DMS53 (cell line): ENCODE measurements around the gene DOK4.
A peak's percentile ranks its signal among the peaks of the same experiment; 100 is the strongest.

Experiments
- DNase-seq: peaks from one replicate; lab custom pipeline; 2025; lab: John Stamatoyannopoulos, UW

DOK4 gene

DNA sequence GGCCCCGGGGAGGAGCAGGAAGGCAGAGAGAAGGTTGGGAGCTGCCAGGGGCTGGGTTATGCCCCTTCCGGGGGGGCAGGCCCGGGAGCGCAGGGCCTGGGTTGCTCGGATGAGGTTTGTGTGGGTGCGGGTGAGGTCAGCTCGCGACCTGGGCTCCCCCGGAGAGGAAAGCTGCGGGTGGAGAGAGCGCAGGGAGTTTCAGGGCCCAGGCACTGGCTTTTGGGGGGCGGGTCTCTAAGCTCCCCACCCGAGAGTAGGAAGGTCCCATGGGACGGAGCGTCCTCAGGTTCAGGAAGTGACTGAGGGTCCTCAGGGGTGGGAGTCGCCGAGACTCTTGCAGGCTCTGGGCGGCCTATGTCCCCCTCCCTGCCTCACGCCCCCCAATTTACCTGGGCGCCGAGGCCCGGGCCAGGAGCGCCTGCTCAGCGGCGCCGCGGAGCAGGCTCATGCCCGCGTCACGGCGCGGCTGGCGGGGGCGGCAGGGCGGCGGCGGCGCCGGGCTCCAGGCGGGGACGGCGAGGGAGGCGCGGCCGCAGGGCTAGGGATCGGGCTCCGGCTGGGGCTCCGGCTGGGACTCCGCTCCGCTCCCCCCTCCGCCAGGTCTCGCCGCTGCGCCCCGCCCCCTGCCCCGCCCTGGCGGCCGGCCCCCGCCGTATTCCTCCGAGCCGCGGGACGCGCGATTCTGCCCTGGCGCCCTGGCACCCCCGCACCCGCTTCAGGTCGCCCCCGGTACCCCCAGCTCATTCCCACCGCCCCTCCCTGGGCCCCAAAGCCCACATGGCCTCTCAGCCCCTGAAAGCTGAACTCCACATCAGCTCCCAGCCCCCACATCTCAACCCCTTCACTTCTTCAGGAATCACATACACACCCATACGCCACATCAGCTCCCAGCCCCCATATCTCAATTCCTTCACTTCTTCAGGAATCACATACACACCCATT is at the start of gene DOK4:
DOK4 (minus strand) TSS at position 578 of the 942 bp plus-strand sequence. CDS start 6,986 bp downstream, outside the sequence.
- DNase-seq: peak; percentile 91

DNA sequence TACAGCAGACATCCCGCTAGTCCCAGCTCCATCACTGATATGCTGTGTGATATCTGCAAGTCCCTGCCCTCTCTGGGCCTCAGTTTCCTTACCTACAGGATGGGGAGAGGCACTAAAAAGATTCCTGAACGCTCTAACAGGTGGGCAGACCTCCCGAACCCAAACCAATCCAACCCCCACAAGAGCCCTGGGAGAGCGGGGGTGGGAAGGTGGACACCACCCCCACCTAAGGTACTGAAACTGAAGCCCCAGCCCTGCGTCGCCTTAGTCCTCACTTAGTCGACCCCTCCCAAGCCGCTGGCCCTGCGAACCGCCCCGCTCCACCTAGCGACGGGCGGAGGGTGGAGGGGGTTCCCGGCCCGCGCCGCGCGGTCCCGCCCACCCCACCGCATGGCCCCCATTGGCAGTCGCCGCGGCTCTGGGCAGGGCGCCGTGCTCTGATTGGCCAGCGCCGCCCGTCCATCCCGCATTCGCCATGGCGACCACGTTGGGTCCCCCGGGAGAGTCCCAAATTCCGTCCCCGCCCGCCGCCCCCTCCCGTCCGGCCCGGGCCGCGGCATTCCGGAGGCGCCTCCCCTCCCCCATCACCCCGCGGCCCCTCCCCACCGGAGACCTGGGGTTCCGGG is 49.5 kb upstream of the DOK4 start:
- DNase-seq: peak; percentile 91

DNA sequence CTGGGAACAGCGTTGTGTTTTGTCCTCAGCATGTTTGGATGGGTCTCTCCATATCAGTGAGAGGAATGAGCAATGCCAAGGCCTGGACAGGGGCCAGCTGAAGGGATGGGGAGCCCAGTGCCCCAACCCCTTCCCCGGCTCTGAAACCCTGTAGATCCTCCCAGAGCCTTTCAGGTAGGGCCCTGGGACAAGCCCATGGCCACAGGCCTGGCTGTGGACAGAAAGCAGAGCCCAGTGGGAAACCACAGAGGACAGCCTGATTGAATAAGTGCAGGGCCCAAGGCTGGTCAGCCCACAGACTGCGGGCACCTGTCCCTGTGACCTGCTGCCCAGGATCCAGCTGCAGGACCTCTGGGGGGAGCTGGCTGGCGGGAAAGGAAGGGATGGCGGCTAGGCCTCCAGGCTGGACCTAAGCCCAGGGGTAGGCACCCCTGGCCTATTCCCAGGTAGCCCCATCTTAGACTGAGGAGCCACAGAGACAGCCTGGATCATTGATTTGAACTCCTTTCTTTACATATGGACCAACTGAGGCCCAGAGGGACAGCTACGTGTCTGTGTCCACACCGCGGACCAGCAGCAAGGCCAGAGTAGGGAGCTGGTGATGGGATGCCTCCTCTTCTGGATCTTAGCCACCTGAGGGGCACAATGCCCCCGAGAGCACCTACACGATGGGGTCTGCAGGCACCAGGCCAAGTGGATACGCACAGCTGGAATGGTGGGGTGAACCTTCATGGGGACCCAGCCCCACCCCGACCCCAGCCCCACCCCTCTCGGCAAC is 48.8 kb upstream of the DOK4 start:
- no peak for DNase-seq

DNA sequence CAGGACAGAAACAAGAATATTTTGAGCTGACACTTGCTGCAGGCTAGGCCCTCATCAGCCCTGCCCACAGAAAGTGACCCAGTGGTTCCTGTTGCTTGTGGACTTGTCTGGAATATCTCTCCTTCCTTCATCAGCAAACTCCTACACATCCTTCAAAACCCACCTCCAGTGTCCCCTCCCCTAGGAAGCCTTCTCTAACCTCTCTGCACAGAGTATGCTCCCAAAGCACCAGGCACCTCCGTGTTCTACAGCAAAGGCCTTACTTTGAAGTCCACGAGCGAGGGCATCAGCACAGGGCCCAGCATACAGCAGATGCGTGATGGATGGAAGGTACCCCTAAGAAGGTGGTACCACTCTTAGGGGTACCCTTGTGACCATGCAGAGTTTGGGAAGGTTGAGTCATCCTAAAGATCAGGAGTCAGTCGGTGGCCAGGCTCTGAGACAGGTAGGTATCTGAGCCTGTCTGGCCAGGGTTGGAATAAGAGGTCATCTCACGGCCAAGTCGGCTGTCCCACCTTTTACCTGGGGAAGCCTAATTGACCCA is 48.1 kb upstream of the DOK4 start:
- no peak for DNase-seq

DNA sequence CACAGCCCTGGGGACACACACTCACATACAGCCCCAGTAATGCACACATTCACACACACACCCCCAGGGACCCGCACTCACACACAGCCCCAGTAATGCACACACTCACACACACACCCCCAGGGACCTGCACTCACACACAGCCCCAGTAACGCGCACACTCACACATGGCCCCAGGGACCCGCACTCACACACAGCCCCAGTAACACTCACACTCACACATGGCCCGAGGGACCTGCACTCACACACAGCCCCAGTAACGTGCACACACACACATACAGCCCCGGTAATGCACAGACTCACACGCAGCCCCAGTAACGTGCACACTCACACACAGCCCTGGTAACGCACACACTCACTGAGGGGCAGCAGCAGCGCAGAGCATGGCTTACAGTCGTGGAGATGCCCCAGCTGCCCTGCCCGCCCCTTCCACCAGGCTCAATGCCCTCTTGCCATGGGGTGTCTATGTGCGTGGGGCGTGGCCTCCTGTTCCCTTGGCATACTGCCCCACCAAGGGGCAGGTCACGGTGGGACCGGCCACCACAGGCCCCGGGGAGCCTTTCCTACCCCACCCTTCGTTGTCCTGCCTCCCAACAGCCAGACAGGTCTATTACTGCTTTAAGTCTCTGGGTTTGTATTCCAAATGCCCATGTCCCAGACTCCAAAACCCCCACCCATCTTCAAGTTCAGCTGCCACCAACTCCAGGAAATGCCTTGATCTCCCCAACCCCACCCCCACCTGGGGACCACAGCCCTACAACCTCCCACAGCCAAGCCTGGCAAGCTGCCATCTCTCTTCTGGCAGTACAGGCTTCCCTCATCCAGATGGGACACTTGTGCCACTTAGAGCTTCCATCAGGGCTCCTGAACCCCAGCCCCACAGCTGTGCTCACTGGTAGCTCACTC is 47.4 kb upstream of the DOK4 start:
- DNase-seq: no peak

DNA sequence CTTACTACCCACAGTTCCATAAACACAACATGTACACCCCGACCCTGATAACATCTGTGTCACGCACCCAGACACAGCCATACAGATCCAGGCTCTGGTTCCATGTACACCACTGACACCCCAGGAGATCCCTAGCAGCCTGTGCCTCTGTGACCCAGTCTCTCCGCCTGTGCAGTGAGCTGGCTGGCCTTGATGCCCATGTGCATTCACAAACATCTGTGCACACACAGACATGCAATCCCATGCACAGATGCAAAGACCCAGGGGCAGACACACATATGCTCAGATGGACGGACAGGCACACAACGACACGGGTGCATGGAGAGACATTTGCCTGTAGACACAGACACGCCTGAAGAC is 46.0 kb upstream of the DOK4 start:
- DNase-seq: no peak

DNA sequence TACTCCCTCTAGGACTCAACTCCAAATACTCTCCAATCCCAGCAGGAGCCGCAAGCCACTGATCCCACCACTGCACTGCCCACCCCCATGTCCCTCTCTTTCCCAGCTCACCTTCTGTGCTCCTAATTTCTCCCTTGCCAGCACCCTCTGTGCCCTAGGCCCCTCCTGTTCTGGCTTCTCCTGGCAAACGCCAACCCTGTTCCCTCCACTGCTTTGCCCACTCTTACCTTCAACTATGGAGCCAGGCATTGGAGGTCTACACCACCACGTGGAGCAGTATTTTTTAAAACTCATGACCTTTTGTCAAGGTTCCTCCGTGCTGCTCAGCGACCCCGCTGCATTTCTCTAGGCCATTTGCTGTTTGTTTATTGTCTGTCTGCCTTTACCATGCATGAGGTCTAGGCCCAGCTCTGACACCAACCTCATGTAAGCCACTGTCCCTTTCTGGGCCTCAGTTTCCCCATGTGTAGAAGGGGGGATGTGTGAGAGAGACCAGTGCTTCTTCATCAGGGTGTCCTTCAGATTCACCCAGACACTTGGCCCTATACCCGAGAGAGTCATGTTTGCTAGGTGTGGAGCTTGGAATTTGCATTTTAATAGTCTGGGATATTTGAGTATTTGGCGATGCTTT is 45.5 kb upstream of the DOK4 start:
- DNase-seq: no peak

DNA sequence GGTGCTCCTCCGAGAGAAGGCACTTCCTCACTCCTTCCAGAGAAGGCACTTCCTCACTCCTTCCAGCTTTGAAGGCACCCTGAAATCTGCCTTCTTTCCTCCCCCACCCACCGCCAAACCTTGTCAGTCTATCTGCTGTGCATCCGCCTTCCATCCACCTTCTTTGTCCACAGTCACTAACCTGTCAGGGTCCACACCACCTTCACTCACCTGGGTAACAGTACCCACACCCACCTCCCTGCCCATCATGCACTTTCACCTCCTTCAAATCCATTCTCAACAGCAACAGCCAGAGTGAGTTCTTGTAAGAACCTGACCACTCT is 44.9 kb upstream of the DOK4 start:
- DNase-seq: no peak

DNA sequence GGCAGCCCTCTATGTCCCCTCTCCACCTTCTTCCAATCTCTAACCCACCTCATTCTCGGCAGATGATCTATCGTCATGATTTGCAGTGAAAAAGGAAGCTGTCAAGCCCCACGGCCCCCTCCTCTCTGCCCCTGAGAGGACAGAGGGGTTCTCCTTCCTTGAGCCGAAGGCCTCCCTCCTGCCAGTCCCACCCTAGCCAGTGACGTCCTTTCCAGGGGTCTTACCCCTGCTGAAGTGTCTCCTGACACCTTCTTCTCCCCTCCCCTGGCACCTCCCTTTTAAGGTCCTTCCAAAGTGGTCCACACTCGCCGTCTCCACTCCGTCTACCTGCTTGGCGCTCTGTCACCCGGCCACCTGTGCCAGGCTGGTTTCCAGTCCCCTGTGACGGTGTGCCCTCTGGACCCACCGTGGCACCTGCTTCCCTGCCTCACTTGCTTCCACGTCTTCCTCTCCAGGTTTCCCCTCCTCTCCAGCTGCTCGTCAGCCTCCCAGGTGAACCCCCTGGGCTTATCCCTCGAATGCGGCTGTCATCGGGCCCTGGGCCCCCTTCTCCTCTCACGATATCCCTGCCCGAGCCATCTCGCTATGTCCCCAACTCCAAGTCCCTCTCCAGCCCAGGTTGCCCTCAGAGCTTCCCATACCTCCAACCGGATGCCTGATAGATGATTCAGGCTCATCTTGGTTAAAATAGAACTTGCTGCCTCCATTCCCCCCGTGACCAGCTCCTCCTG is 44.4 kb upstream of the DOK4 start:
- no peak for DNase-seq

DNA sequence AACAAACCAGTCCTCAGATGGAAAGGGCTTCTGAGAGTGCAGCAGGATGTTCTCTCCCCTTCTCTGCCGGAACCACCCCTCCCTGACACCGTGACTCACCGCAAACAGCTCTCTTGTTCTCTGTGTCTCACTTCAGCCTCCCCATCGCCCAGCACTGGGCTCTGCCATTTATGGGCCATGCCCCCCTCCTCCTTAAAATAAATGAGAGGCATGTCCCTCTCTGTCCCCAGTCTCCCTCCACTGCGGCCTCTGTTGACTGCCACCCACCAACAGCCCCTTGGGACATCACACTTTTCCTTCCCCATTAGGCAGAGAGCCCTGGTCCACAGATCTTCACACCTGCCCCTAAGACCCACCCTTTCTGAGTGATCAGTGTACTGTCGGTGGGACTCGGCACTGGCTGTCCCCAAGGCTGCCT is 43.8 kb upstream of the DOK4 start:
- DNase-seq: peak; percentile 84

DNA sequence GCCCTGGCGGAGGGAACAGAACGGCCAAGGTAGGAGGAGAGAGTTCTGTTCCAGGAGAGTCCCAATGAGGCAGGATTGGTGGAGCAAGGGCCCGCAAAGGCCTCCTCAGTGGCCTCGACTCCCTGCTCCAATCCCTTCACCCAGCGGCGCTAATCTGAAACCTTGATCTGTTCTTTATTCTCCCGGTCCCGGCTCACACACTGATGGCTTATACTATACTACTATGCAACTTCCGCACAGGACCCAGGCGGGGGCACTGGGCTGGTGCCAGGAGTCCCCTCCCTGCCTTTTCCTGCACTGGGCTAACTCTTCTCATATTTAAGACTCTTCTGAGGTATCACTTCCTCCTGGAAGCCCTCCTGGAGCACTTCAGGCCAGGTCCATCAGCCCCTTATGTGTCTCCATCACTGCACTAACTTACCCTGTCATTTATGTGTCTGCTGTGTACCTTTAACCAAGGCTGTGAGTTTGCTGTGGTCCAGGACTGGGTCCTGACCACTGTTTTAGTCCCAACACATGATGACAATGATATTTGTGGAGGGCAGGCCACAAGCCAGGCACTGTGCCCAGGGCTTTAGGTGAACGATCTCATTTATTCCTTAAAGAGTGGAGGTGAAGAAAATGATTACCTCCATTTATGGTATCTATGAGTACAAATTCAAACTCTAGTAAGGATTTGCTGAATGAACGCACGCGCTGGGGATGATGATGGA is 43.3 kb upstream of the DOK4 start:
- DNase-seq: no peak

DNA sequence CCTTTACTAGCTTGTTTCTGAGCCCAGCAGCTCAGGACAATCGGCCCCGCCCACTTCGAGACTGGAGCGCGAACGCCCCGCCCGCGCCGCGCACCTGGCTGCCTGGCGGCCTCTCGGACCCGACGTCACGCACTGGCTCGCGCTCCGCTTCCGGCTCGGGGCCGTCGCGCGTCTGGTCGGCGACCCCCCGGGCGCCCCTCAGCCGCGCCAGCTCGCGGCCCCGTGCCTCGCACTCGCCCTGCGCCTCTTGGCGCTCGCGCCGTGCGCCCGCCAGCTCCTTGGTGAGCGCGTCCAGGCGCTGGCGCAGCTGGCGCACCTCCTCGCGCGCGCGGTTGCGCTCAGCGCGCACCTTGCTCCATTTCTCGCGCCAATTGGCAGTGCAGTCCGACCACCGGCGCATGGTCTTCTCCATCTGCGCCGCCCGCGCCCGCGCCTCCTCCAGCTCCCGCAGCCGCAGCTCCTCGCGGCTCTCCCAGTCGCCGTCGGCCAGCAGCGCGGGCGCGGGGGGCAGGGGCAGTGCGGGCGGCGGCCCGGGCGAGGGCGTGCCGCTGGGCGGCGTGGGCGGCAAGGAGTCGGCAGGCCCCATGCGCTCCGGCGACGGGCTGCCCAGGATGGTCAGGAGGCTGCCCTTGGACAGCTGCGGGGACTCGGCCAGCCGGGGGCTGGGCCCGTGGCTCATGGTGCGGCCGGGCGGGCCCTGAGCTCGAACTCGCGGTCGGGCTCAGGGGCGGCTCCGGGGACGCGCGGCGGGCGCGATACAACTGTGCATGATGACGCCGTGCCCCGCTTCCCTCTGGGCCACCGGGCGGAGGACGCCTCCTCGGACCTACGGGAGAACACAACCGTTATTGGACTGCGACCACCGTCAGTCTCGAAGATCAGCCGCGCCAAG is 42.5 kb upstream of the DOK4 start:
- no peak for DNase-seq

DNA sequence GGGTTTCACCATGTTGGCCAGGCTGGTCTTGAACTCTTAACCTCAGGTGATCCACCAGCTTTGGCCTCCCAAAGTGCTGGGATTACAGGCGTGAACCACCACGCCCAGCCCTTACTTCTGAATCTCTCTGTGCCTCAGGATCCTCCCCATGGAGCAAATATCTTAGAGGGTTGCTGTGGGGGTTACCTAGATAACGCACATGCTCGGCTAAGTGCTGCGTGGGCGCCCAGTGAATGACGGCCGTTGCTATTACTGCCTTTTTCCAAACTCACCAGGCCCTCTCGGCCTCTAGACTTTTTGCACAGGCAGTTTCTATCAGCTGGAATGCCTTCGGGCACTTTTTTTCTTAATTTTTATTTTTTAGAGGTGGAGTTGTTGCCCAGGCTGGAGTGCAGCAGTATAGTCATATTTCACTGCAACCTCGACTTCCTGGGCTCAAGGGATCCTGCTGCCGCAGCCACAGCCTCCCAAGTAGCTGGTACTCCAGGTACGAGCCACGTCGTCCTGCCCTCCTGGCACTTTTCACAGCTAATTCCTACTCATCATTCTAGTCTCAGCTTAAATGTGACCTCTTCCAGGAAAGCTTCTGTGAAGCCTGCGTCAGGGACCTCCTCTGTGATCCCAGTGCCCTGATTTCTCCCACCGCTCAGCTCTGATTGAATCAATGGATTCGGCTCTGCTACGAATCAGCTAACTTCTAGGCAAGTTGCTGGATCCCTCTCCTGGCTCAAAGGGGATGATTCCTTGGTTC is 41.5 kb upstream of the DOK4 start:
- no peak for DNase-seq

DNA sequence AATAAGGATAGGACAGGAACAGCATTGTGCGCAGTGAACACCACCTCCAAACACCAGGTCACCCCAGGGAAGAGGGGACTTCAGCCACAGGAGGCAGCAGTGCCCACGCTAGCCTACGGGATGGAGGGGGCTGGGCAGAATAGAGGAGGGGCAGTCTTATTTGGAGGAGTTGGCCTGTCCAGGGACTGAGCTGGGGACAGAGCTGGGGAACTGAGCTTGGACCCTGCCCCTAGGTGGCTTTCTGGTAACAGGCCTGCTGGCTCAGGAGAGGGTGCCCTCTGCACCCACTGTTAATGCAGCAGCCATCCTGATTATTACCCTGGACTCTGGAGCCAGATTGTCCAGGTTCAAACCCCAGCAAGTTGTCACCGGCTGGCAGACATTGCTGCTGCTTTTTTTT is 40.7 kb upstream of the DOK4 start:
- no peak for DNase-seq

DNA sequence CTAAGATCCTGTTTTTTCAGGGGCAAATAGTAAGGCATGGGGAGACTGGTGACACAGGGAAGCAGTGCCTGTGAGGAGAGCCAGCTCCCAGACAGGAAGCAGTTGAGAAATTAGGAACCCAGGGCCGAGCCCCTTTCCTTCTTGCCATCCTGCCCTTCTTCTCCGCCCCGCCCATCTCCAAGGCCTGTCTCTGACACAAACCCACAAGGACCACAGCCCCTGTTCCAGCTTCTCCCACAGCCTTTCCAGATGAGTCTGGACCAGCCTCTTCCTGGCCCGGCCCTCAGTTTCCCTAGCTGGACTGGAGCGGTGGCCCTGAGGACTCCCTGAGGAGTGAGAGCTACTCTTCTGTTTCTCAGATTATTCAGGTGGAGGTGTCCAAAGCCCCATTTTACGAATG is 40.2 kb upstream of the DOK4 start:
- DNase-seq: no peak

DNA sequence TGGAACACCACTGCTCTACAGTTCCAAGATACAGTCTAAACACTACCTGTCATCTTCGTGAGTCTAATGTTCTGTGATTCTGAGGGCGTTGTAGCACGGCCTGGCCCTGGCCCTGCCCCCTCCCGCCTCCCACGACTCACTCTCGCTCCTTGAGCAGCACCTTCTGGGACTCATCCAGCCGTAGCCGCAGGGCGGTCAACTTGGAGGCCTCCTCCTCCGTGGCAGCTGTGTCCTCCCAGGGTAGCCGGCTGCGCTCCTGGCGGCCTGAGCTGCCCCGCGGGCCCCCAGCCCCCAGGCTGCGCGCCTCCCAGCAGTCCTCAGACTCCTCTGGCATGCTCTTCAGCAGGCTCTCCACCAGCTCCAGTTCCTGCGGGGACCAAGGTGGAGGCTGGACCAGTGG is 39.5 kb upstream of the DOK4 start:
- no peak for DNase-seq

DNA sequence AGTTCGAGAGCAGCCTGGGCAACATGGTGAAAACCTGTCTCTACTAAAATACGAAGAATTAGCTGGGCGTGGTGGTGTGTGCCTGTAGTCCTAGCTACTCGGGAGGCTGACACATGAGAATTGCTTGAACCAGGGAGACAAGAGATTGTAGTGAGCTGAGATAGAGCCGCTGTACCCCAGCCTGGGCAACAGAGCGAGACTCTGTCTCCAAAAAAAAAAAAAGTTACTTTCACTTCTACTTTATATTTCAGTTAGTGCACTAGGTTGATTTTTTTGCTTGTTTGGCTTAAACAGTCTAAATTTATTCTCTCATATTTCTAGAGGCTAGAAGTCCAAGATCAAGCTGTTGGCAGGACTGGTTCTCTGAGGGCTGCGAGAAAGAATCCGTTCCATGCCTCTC is 36.7 kb upstream of the DOK4 start:
- no peak for DNase-seq

DNA sequence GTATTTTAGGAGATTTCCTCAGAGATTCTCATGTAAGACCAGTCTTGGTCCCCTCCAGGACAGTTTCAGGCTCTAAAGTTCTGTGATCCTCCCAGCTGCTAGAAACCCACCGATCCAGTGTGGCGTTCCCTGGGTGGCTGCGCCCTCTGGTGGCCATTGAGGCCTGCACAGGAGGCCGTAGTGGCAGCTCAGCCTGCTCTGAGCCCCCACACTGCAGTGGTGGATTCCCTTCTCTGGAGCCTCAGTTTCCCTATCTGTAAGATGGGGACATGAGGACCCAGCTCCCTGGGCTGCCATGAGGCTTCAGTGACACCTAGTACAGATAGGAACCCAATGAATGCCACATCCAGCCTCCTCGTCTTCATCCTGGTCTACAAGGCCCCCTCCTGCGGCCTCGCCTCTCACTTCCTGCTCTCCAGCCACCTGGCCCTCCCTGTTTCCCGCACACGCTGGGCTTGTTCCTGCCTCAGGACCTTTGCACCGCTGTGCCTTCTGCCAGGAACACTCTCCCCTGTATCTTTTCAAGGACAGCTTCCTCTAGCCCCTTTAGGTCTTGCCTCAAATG is 33.6 kb upstream of the DOK4 start:
- peak; percentile 84 for DNase-seq
